GM12878 (cell line): ENCODE data around the gene SHOC2. TPM values are rescaled to one million over a fixed set of nuclear protein-coding genes. Genes with fewer than 3 reads are reported as not detected.
A peak's percentile ranks its signal among the peaks of the same experiment; 100 is the strongest.

Experiments
- ATAC-seq: fragments of 200-7000 bp; cut with Tn5 transposase; 3 replicates; pipeline ENCODE4 v1.9.1; 2020; ENCODE audit warnings: mild to moderate bottlenecking, moderate library complexity
- BruUV-seq: library from RNA; stranded (reverse); fragments of 400-500 nt; replicated peaks from 2 replicates; lab custom pipeline; 2021; lab: Mats Ljungman, UMichigan
- CTCF ChIA-PET: fragments of 300-600 bp; sonication (Branson Sonifier 250); formaldehyde crosslinking; extraction: SDS; loops from one replicate; lab custom pipeline; 2021; ENCODE audit warnings: inconsistent platforms; lab: Yijun Ruan, JAX
- POLR2A ChIA-PET: fragments of 350-600 bp; formaldehyde crosslinking; extraction: SDS; loops from one replicate; lab custom pipeline; 2021; ENCODE audit warnings: inconsistent platforms; lab: Charles Lee
- RAD21 ChIA-PET: fragments of 300-600 bp; sonication (Branson Sonifier 250); formaldehyde crosslinking; loops from one replicate; lab custom pipeline; 2023; ENCODE audit warnings: antibody characterized with exemption; ENCODE audit not compliant: unreplicated experiment; lab: Charles Lee
- SMC1A ChIA-PET: fragments of 300-600 bp; sonication (Branson Sonifier 250); formaldehyde crosslinking; loops from one replicate; lab custom pipeline; 2023; ENCODE audit not compliant: unreplicated experiment, uncharacterized antibody; lab: Charles Lee
- DNase-seq: peaks from one replicate; pipeline ENCODE4 v3.0.0-alpha.2; 2011; ENCODE audit warnings: low read depth, low spot score
- FAIRE-seq: peaks from 3 replicates; lab custom pipeline; 2011; peaks lifted over from hg19 to GRCh38; lab: Jason Lieb, UNC
- H2AFZ ChIP-seq: 2 replicates; pipeline ENCODE4 v1.6.0; 2011; ENCODE audit warnings: low read depth, low read length, control low read depth; ENCODE audit not compliant: control insufficient read depth
- H3K27ac ChIP-seq: 2 replicates; pipeline ENCODE4 v1.5.1; 2011; ENCODE audit warnings: control low read depth; ENCODE audit not compliant: control insufficient read depth, insufficient read depth
- H3K27me3 ChIP-seq, 2 experiments: replicated peaks in 1 of 2; 2 replicates each; pipeline versions ENCODE4 v1.6.0 to v1.6.1; 2011; ENCODE audit warnings: low read length in 1 of 2; ENCODE audit not compliant: control insufficient read depth in 2 of 2, insufficient read depth in 2 of 2
- H3K36me3 ChIP-seq, 2 experiments: 2 replicates each; pipeline ENCODE4 v1.5.1; 2011; ENCODE audit warnings: low read length in 1 of 2; ENCODE audit not compliant: control insufficient read depth in 2 of 2, insufficient read depth in 2 of 2
- H3K4me1 ChIP-seq: 2 replicates; pipeline ENCODE4 v1.6.1; 2011; ENCODE audit warnings: mild to moderate bottlenecking, low read length, moderate library complexity, mixed read lengths; ENCODE audit not compliant: control insufficient read depth, insufficient read depth
- H3K4me2 ChIP-seq: 2 replicates; pipeline ENCODE4 v1.6.0; 2011; ENCODE audit warnings: control low read depth; ENCODE audit not compliant: control insufficient read depth, insufficient read depth
- H3K4me3 ChIP-seq: fragments of 200-600 bp; sonication (generic); 2 replicates; pipeline ENCODE4 v1.5.1; 2016
- H3K79me2 ChIP-seq: 2 replicates; pipeline ENCODE4 v1.6.0; 2011; ENCODE audit warnings: low read length; ENCODE audit not compliant: control insufficient read depth, insufficient read depth
- H3K9ac ChIP-seq: 2 replicates; pipeline ENCODE4 v1.8.0; 2011; ENCODE audit warnings: low read length, control low read depth, mixed read lengths; ENCODE audit not compliant: control insufficient read depth, insufficient read depth
- H3K9me3 ChIP-seq: replicated peaks from 3 replicates; pipeline ENCODE4 v1.5.1; 2011; ENCODE audit warnings: mild to moderate bottlenecking, low read length; ENCODE audit not compliant: control insufficient read depth, insufficient read depth
- H4K20me1 ChIP-seq: 2 replicates; pipeline ENCODE4 v1.6.0; 2011; ENCODE audit not compliant: control insufficient read depth, insufficient read depth
- BCL11A ChIP-seq: IDR thresholded peaks from 2 replicates; pipeline ENCODE4 v1.6.1; 2011; ENCODE audit warnings: low read depth, low read length
- ESRRA ChIP-seq: IDR thresholded peaks from 2 replicates; pipeline ENCODE4 v1.6.1; 2012; ENCODE audit warnings: mild to moderate bottlenecking, low read length, improper control_type of control experiment
- GATAD2B ChIP-seq: fragments of 450-650 bp; conservative IDR thresholded peaks from 2 replicates; pipeline ENCODE4 v1.6.1; 2017; ENCODE audit warnings: low read depth, mild to moderate bottlenecking, moderate library complexity
- IKZF2 ChIP-seq, 2 experiments: fragments of 450-650 bp; IDR thresholded peaks; 2 replicates each; pipeline ENCODE4 v1.6.1; 2017; ENCODE audit warnings: mild to moderate bottlenecking in 2 of 2, moderate library complexity in 2 of 2
- IRF4 ChIP-seq: IDR thresholded peaks from 2 replicates; pipeline ENCODE4 v1.6.1; 2011; ENCODE audit warnings: low read depth, low read length
- JUNB ChIP-seq: IDR thresholded peaks from 2 replicates; pipeline ENCODE4 v1.6.1; 2016; ENCODE audit warnings: antibody characterized with exemption, mild to moderate bottlenecking
- MTA3 ChIP-seq: IDR thresholded peaks from 2 replicates; pipeline ENCODE4 v1.6.1; 2012; ENCODE audit warnings: low read length, inconsistent platforms, borderline replicate concordance
- POLR2A ChIP-seq: IDR thresholded peaks from 2 replicates; pipeline ENCODE4 v1.6.1; 2011; ENCODE audit warnings: low read depth, mild to moderate bottlenecking, low read length
- RUNX3 ChIP-seq: IDR thresholded peaks from 2 replicates; pipeline ENCODE4 v1.6.1; 2012; ENCODE audit warnings: low read length, inconsistent platforms
- whole genome bisulfite sequencing: methylation state at CpG from one replicate; pipeline ENCODE4 v1.1.6; 2016; ENCODE audit warnings: low lambda C conversion rate; ENCODE audit not compliant: insufficient replicate concordance, insufficient coverage; ENCODE audit errors: missing lambda C conversion rate; 5-methylcytosine and 5-hydroxymethylcytosine counted together
- in situ Hi-C: fragments of 300-500 bp; cut with MboI; formaldehyde crosslinking; loops from 9 replicates; pipeline ENCODE4 v1.14.3; 2018; ENCODE audit warnings: mixed read lengths
- intact Hi-C: fragments of 100-400 bp; cut with micrococcal nuclease; formaldehyde crosslinking; loops from one replicate; pipeline ENCODE4 v1.14.2; 2022; ENCODE audit not compliant: unreplicated experiment
- polyA plus RNA-seq, 11 experiments: library from polyadenylated mRNA; depleted of rRNA in 4 of 11; unstranded in 6 of 11; stranded (reverse) in 5 of 11; fragments of >200 nt; fragmentation: Nextera tagmentation in 4 of 11; fragmentation: Illumina TruSeq in 1 of 11; extraction: Ambion mirVana in 4 of 11; extraction: Trizol in 1 of 11; gene quantifications; 1 replicate in 1 of 11; 2 replicates in 10 of 11; pipeline versions ENCODE4 v1.2.1 to v1.2.3, GENCODE V29; 2011 to 2016; ENCODE audit warnings: inconsistent platforms in 2 of 11, missing spikeins in 2 of 11, low read depth in 1 of 11
- total RNA-seq, 4 experiments: library from RNA; depleted of rRNA in 3 of 4; stranded (reverse); fragments of >200 nt in 3 of 4; fragmentation: Illumina TruSeq in 1 of 4; extraction: Trizol in 1 of 4; gene quantifications; 2 replicates each; pipeline versions ENCODE4 v1.2.1 to v1.2.3, GENCODE V29; 2013 to 2021

Gene SHOC2
- total and polyA plus RNA-seq, 10 of the 15 experiments (the other 5 are each of a cell fraction or from before 2014, with no cell fraction given), result 24.8 to 65.3 (median 42.6) TPM

- in situ Hi-C loops, result loop anchor here (5.0 to 10.0 kb wide), 2 partner anchors 296 to 301 kb away; no protein-coding TSS in a partner anchor
- FAIRE-seq, result no peak
- peaks cover 7% of the 10 kb centered on the region; the same call in 1 of the 2 replicates for H3K4me1 ChIP-seq
Observed at GRCh38 chr10:110903280-110904278, 15.8 kb upstream of the SHOC2 start.

More at GRCh38 chr10:110903280-110904278, 15.8 kb upstream of the SHOC2 start:
- Histone ChIP-seq H3K4me2 (no peak overlapping the region), H3K79me2 (no peaks in the 10 kb centered on the region), H3K27me3 (no peaks in the 10 kb centered on the region), H3K9me3 (no peaks in the 10 kb centered on the region), H3K27ac (no peak overlapping the region), H3K4me3 (no peak overlapping the region), H4K20me1 (no peaks in the 10 kb centered on the region), H3K9ac (no peak overlapping the region), H2AFZ (no peak overlapping the region), H3K36me3 (no peaks in the 10 kb centered on the region; a peak in 2 of 4 replicates)
- BruUV-seq, result no TSS peak
- ChIA-PET POLR2A (interaction anchor here (1.6 kb wide), 1 partner anchor 14 kb away, joined by 5 read pairs; no protein-coding TSS in a partner anchor), CTCF (interaction anchor here (0.6 to 3.0 kb wide), 5 partner anchors 10 to 100 kb away, joined by 3 to 9 read pairs (median 3); no protein-coding TSS in a partner anchor), SMC1A (interaction anchor here (1.0 to 15.0 kb wide), 9 partner anchors 10 to 295 kb away, joined by 3 to 221 read pairs (median 5); partner anchors contain the start of genes BBIP1 and SHOC2), RAD21 (interaction anchor here (1.1 to 3.7 kb wide), 5 partner anchors 8 to 130 kb away, joined by 3 to 19 read pairs (median 4); partner anchors contain the start of genes BBIP1 and SHOC2)
- intact Hi-C loops, result loop anchor here (5.0 kb wide), 1 partner anchor 291 kb away; no protein-coding TSS in a partner anchor
- WGBS, result 44% methylated on average over 3 of the region's 3 CpGs
- TF ChIP-seq MTA3, result 0 out of 2 replicates have a peak, but pooled peaks have one; percentile 5
- no peak for TF ChIP-seq GATAD2B
- peak; percentile 85 for TF ChIP-seq IRF4
- TF ChIP-seq BCL11A, result 0 out of 2 replicates have a peak, but pooled peaks have one; percentile 36
- TF ChIP-seq JUNB, result peak; percentile 56
- TF ChIP-seq RUNX3, result peak; percentile 81
- TF ChIP-seq IKZF2 (IDR thresholded peaks at IDR 0.05), result peak in 1 of 2 experiments; percentile 28; a peak in 2 of 4 replicates
- peak; percentile 57 for TF ChIP-seq POLR2A
- TF ChIP-seq ESRRA, result no peak
- ATAC-seq, result peak; percentile 84
- no peak for DNase-seq
